ENCODE data around the gene CBLN1.
"Not testable (repeated sequence)": the region's sequence is repeated elsewhere in the genome, so short reads cannot be mapped to it uniquely, and the experiment has no call there.

CBLN1 gene

GRCh38 chr16:49277386-49277742, 4.3 kb downstream of the CBLN1 start:
- no peak for DNase-seq

- no peak for DNase-seq
Observed at GRCh38 chr16:49276646-49277385, 4.8 kb downstream of the CBLN1 start.

- no peak for DNase-seq
Observed at GRCh38 chr16:49275870-49276269, 5.8 kb downstream of the CBLN1 start.

- DNase-seq, result no peak
Observed at GRCh38 chr16:49275050-49275730, 6.4 kb downstream of the CBLN1 start.

GRCh38 chr16:49274591-49274990, 7.0 kb downstream of the CBLN1 start:
- DNase-seq, result no peak

GRCh38 chr16:49273771-49274170, 7.9 kb downstream of the CBLN1 start:
- DNase-seq, result no peak

- no peak for DNase-seq
Observed at GRCh38 chr16:49271363-49271762, 10.3 kb downstream of the CBLN1 start.

- no peak for DNase-seq
Observed at GRCh38 chr16:49269201-49269600, 12.4 kb downstream of the CBLN1 start.

GRCh38 chr16:49268667-49269066, 13.0 kb downstream of the CBLN1 start:
- DNase-seq, result no peak

GRCh38 chr16:49262501-49262900, 19.1 kb downstream of the CBLN1 start:
- no peak for DNase-seq

GRCh38 chr16:49261930-49262329, 19.7 kb downstream of the CBLN1 start:
- DNase-seq, result no peak

GRCh38 chr16:49260956-49261530, 20.6 kb downstream of the CBLN1 start:
- no peak for DNase-seq

GRCh38 chr16:49260253-49260652, 21.4 kb downstream of the CBLN1 start:
- DNase-seq, result no peak

GRCh38 chr16:49259330-49259729, 22.3 kb downstream of the CBLN1 start:
- DNase-seq, result no peak

GRCh38 chr16:49250689-49251088, 30.9 kb downstream of the CBLN1 start:
- DNase-seq, result no peak

- DNase-seq, result no peak
Observed at GRCh38 chr16:49248227-49248626, 33.4 kb downstream of the CBLN1 start.

- no peak for DNase-seq
Observed at GRCh38 chr16:49236216-49236615, 45.4 kb downstream of the CBLN1 start.

GRCh38 chr16:49228335-49228734, 53.3 kb downstream of the CBLN1 start:
- DNase-seq, result not testable (repeated sequence)
